OCI-LY7 (cell line): ENCODE results near the gene MAP3K13.

Experiments used
- EZH2phosphoT487 ChIP-seq: fragments of 200-600 bp; sonication (generic); IDR thresholded peaks from 2 replicates; pipeline ENCODE4 v1.6.1; 2018; ENCODE audit warnings: low read depth, borderline replicate concordance, mild to moderate bottlenecking, mixed run types, antibody characterized with exemption, low read length, moderate library complexity, mixed read lengths
- TF ChIP-seq, protein P1 (sequence below): fragments of 200-600 bp; sonication (generic); conservative IDR thresholded peaks from 2 replicates; pipeline ENCODE4 v1.5.1; 2014; ENCODE audit warnings: mild to moderate bottlenecking, antibody characterized with exemption, low read length, moderate library complexity, mixed read lengths

- TF ChIP-seq, protein P1, sequence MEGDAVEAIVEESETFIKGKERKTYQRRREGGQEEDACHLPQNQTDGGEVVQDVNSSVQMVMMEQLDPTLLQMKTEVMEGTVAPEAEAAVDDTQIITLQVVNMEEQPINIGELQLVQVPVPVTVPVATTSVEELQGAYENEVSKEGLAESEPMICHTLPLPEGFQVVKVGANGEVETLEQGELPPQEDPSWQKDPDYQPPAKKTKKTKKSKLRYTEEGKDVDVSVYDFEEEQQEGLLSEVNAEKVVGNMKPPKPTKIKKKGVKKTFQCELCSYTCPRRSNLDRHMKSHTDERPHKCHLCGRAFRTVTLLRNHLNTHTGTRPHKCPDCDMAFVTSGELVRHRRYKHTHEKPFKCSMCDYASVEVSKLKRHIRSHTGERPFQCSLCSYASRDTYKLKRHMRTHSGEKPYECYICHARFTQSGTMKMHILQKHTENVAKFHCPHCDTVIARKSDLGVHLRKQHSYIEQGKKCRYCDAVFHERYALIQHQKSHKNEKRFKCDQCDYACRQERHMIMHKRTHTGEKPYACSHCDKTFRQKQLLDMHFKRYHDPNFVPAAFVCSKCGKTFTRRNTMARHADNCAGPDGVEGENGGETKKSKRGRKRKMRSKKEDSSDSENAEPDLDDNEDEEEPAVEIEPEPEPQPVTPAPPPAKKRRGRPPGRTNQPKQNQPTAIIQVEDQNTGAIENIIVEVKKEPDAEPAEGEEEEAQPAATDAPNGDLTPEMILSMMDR, result no peak
- TF ChIP-seq EZH2phosphoT487, result no peak
Observed at GRCh38 chr3:185318141-185318540, 44.8 kb upstream of the MAP3K13 start.
